ENCODE measurements around the gene UBA7.

UBA7 gene

GRCh38 chr3:49763981-49764380 is 49.8 kb downstream of the UBA7 start:
- TF ChIP-seq ZFX (IDR thresholded peaks at IDR 0.05) (no peak), CTCF (conservative IDR thresholded peaks at IDR 0.05) (no peak)
- no peak overlapping the region for H3K27ac ChIP-seq

GRCh38 chr3:49761661-49762060 is 52.1 kb downstream of the UBA7 start:
- no peak for TF ChIP-seq ZFX (IDR thresholded peaks at IDR 0.05)
- TF ChIP-seq CTCF (conservative IDR thresholded peaks at IDR 0.05) = no peak
- no peak overlapping the region for H3K27ac ChIP-seq

GRCh38 chr3:49759226-49759625 is 54.5 kb downstream of the UBA7 start:
- TF ChIP-seq CTCF (conservative IDR thresholded peaks at IDR 0.05) = no peak
- H3K27ac ChIP-seq = no peak overlapping the region

- TF ChIP-seq ZFX (IDR thresholded peaks at IDR 0.05) = no peak
- no peak overlapping the region for H3K27ac ChIP-seq
Observed at GRCh38 chr3:49757197-49757596, 56.6 kb downstream of the UBA7 start.

GRCh38 chr3:49756036-49756435 is 57.7 kb downstream of the UBA7 start:
- H3K27ac ChIP-seq = no peak overlapping the region
- no peak for TF ChIP-seq ZFX (IDR thresholded peaks at IDR 0.05)
